GM19452 (cell line): Measurements from ENCODE around the gene ADAP1.

ENCODE experiments used
- ATAC-seq: cut with Tn5 transposase; IDR thresholded peaks from one replicate; pipeline ENCODE4 v1.9.1; 2021; ENCODE audit not compliant: unreplicated experiment

The ADAP1 gene

GRCh38 chr7:940599-941408, 13.7 kb downstream of the ADAP1 start:
- ATAC-seq = no peak

GRCh38 chr7:939843-940242, 14.6 kb downstream of the ADAP1 start:
- ATAC-seq = no peak

GRCh38 chr7:938546-939185, 15.8 kb downstream of the ADAP1 start:
- ATAC-seq = no peak

GRCh38 chr7:937856-938484, 16.5 kb downstream of the ADAP1 start:
- no peak for ATAC-seq

- peak; percentile 68 for ATAC-seq
These were observed 18.0 kb downstream of the ADAP1 start for GRCh38 chr7:936386-937054.

GRCh38 chr7:935874-936385, 18.6 kb downstream of the ADAP1 start:
- no peak for ATAC-seq

- ATAC-seq = no peak
These were observed 19.2 kb downstream of the ADAP1 start for GRCh38 chr7:935164-935873.

- no peak for ATAC-seq
These were observed 19.9 kb downstream of the ADAP1 start for GRCh38 chr7:934469-935163.

GRCh38 chr7:932651-932975, 21.9 kb downstream of the ADAP1 start:
- no peak for ATAC-seq

GRCh38 chr7:931871-932650, 22.4 kb downstream of the ADAP1 start:
- ATAC-seq = no peak

GRCh38 chr7:930975-931758, 23.3 kb downstream of the ADAP1 start:
- no peak for ATAC-seq

GRCh38 chr7:929311-929711, 25.2 kb downstream of the ADAP1 start:
- no peak for ATAC-seq

GRCh38 chr7:927031-927671, 27.3 kb downstream of the ADAP1 start:
- ATAC-seq = no peak

- ATAC-seq = no peak
These were observed 28.1 kb downstream of the ADAP1 start for GRCh38 chr7:926061-927030.

- ATAC-seq = no peak
These were observed 28.9 kb downstream of the ADAP1 start for GRCh38 chr7:925601-926000.

- ATAC-seq = peak; percentile 49
These were observed 29.8 kb downstream of the ADAP1 start for GRCh38 chr7:924541-925231.
